ENCODE data around the gene LRFN4.

Gene LRFN4

GRCh38 chr11:66884443-66884842 lies 27.6 kb downstream of the LRFN4 start:
- Histone ChIP-seq H3K79me2 (ENCODE audit: insufficient read depth, low read length) (no peaks in the 10 kb centered on the region), H3K36me3 (ENCODE audit: low read length) (no peaks in the 10 kb centered on the region), H4K20me1 (ENCODE audit: low read depth, low read length) (no peaks in the 10 kb centered on the region), H2AFZ (ENCODE audit: low read depth, low read length, severe bottlenecking) (no peak overlapping the region), H3K4me3 (ENCODE audit: insufficient read depth, low read length, poor library complexity, severe bottlenecking) (no peak overlapping the region), H3K9ac (ENCODE audit: low read length) (no peak overlapping the region), H3K27ac (ENCODE audit: low read depth, low read length) (no peak overlapping the region), H3K4me2 (ENCODE audit: low read depth, low read length, poor library complexity, severe bottlenecking) (no peak overlapping the region), H3K27me3 (ENCODE audit: low read length) (no peaks in the 10 kb centered on the region), H3K9me3 (ENCODE audit: insufficient read depth, low read length) (no peaks in the 10 kb centered on the region), H3K9me2 (replicated peaks; ENCODE audit: insufficient read depth, low read length) (no peaks in the 10 kb centered on the region), H3F3A (ENCODE audit: insufficient read depth) (no peaks in the 10 kb centered on the region)
- no peak for TF ChIP-seq EZH2phosphoT487 (conservative IDR thresholded peaks at IDR 0.05; ENCODE audit: low read length)

- H3K9ac ChIP-seq (ENCODE audit: low read length), result no peak overlapping the region
- H4K20me1 ChIP-seq (ENCODE audit: low read depth, low read length), result no peaks in the 10 kb centered on the region
- no peaks in the 10 kb centered on the region for H3F3A ChIP-seq (ENCODE audit: insufficient read depth)
- H3K4me2 ChIP-seq (ENCODE audit: low read depth, low read length, poor library complexity, severe bottlenecking), result no peak overlapping the region
- H3K9me3 ChIP-seq (ENCODE audit: insufficient read depth, low read length), result no peaks in the 10 kb centered on the region
- H3K79me2 ChIP-seq (ENCODE audit: insufficient read depth, low read length), result no peaks in the 10 kb centered on the region
- no peak overlapping the region for H3K4me3 ChIP-seq (ENCODE audit: insufficient read depth, low read length, poor library complexity, severe bottlenecking)
- H3K27ac ChIP-seq (ENCODE audit: low read depth, low read length), result no peak overlapping the region
- H2AFZ ChIP-seq (ENCODE audit: low read depth, low read length, severe bottlenecking), result no peak overlapping the region
- TF ChIP-seq EZH2phosphoT487 (conservative IDR thresholded peaks at IDR 0.05; ENCODE audit: low read length) (no peak), CTCF (IDR thresholded peaks at IDR 0.05; ENCODE audit: insufficient read depth, low read length, poor library complexity, severe bottlenecking) (no peak)
- H3K36me3 ChIP-seq (ENCODE audit: low read length), result no peaks in the 10 kb centered on the region
- no peaks in the 10 kb centered on the region for H3K27me3 ChIP-seq (ENCODE audit: low read length)
- H3K9me2 ChIP-seq (replicated peaks; ENCODE audit: insufficient read depth, low read length), result no peaks in the 10 kb centered on the region
Observed at GRCh38 chr11:66885469-66885868, 28.6 kb downstream of the LRFN4 start.

- H3K36me3 ChIP-seq (ENCODE audit: low read length), result no peaks in the 10 kb centered on the region
- H3K9me2 ChIP-seq (replicated peaks; ENCODE audit: insufficient read depth, low read length), result no peaks in the 10 kb centered on the region
- no peaks in the 10 kb centered on the region for H3K27me3 ChIP-seq (ENCODE audit: low read length)
- H3K4me2 ChIP-seq (ENCODE audit: low read depth, low read length, poor library complexity, severe bottlenecking), result no peak overlapping the region
- H3K79me2 ChIP-seq (ENCODE audit: insufficient read depth, low read length), result no peaks in the 10 kb centered on the region
- no peaks in the 10 kb centered on the region for H4K20me1 ChIP-seq (ENCODE audit: low read depth, low read length)
- H2AFZ ChIP-seq (ENCODE audit: low read depth, low read length, severe bottlenecking), result no peak overlapping the region
- H3K9ac ChIP-seq (ENCODE audit: low read length), result no peak overlapping the region
- H3K27ac ChIP-seq (ENCODE audit: low read depth, low read length), result no peak overlapping the region
- TF ChIP-seq CTCF (IDR thresholded peaks at IDR 0.05; ENCODE audit: insufficient read depth, low read length, poor library complexity, severe bottlenecking) (no peak), EZH2phosphoT487 (conservative IDR thresholded peaks at IDR 0.05; ENCODE audit: low read length) (no peak)
- no peaks in the 10 kb centered on the region for H3K9me3 ChIP-seq (ENCODE audit: insufficient read depth, low read length)
- H3K4me3 ChIP-seq (ENCODE audit: insufficient read depth, low read length, poor library complexity, severe bottlenecking), result no peak overlapping the region
- H3F3A ChIP-seq (ENCODE audit: insufficient read depth), result no peaks in the 10 kb centered on the region
Observed at GRCh38 chr11:66885950-66886440, 29.1 kb downstream of the LRFN4 start.

- Histone ChIP-seq H3K36me3 (ENCODE audit: low read length) (no peaks in the 10 kb centered on the region), H3K4me2 (ENCODE audit: low read depth, low read length, poor library complexity, severe bottlenecking) (no peak overlapping the region), H3K9me2 (replicated peaks; ENCODE audit: insufficient read depth, low read length) (no peaks in the 10 kb centered on the region), H2AFZ (ENCODE audit: low read depth, low read length, severe bottlenecking) (no peak overlapping the region), H3K4me3 (ENCODE audit: insufficient read depth, low read length, poor library complexity, severe bottlenecking) (no peak overlapping the region), H3F3A (ENCODE audit: insufficient read depth) (no peaks in the 10 kb centered on the region), H3K27me3 (ENCODE audit: low read length) (no peaks in the 10 kb centered on the region), H3K9me3 (ENCODE audit: insufficient read depth, low read length) (no peaks in the 10 kb centered on the region), H3K79me2 (ENCODE audit: insufficient read depth, low read length) (no peaks in the 10 kb centered on the region), H3K9ac (ENCODE audit: low read length) (no peak overlapping the region), H3K27ac (ENCODE audit: low read depth, low read length) (no peak overlapping the region), H4K20me1 (ENCODE audit: low read depth, low read length) (no peaks in the 10 kb centered on the region)
- TF ChIP-seq EZH2phosphoT487 (conservative IDR thresholded peaks at IDR 0.05; ENCODE audit: low read length) (no peak), CTCF (IDR thresholded peaks at IDR 0.05; ENCODE audit: insufficient read depth, low read length, poor library complexity, severe bottlenecking) (no peak)
Observed at GRCh38 chr11:66886671-66887221, 29.9 kb downstream of the LRFN4 start.
